SJSA1 (cell line): ENCODE results near the gene CDH23. TPM values are rescaled to one million over a fixed set of nuclear protein-coding genes. Genes with fewer than 3 reads are reported as not detected.

Source experiments
- DNase-seq, 2 experiments: peaks; one replicate each; pipeline ENCODE4 v3.0.0-alpha.2; 2015 to 2020; ENCODE audit warnings: low spot score in 2 of 2, low read depth in 1 of 2
- H3K27ac ChIP-seq: fragments of 250-450 bp; sonication (Bioruptor Pico); 2 replicates; pipeline ENCODE4 v1.5.1; 2020; ENCODE audit warnings: mild to moderate bottlenecking, moderate library complexity
- H3K27me3 ChIP-seq: fragments of 250-450 bp; sonication (Bioruptor Pico); replicated peaks from 2 replicates; pipeline ENCODE4 v1.5.1; 2020; ENCODE audit warnings: mild to moderate bottlenecking, moderate library complexity
- H3K36me3 ChIP-seq: fragments of 250-450 bp; sonication (Bioruptor Pico); 2 replicates; pipeline ENCODE4 v1.5.1; 2020; ENCODE audit warnings: mild to moderate bottlenecking
- H3K4me1 ChIP-seq: fragments of 250-450 bp; sonication (Bioruptor Pico); replicated peaks from 2 replicates; pipeline ENCODE4 v1.6.1; 2021; ENCODE audit warnings: mild to moderate bottlenecking
- H3K4me3 ChIP-seq: fragments of 250-450 bp; sonication (Bioruptor Pico); 2 replicates; pipeline ENCODE4 v1.5.1; 2020; ENCODE audit warnings: mild to moderate bottlenecking
- H3K9me3 ChIP-seq: fragments of 250-450 bp; sonication (Bioruptor Pico); replicated peaks from 2 replicates; pipeline ENCODE4 v1.5.1; 2020; ENCODE audit warnings: mild to moderate bottlenecking
- total RNA-seq: library from RNA; depleted of rRNA; stranded (reverse); fragments of >200 nt; shearing (Covaris generic); gene quantifications from 2 replicates; pipeline ENCODE4 v1.2.3, GENCODE V29; 2014

CDH23 gene
- total RNA-seq, 1 experiment from 2014 or later, result 0.37 TPM

- Histone ChIP-seq H3K9me3 (no peaks in the 10 kb centered on the region), H3K4me3 (no peak overlapping the region), H3K27ac (no peak overlapping the region), H3K36me3 (no peaks in the 10 kb centered on the region), H3K27me3 (peaks cover 9% of the 10 kb centered on the region; the same call in 1 of the 2 replicates), H3K4me1 (no peaks in the 10 kb centered on the region)
- DNase-seq, result no peak
These were observed 98.3 kb downstream of the CDH23 start for GRCh38 chr10:71494980-71495381.

- Histone ChIP-seq H3K9me3 (no peaks in the 10 kb centered on the region), H3K27me3 (peaks cover 9% of the 10 kb centered on the region; the same call in 1 of the 2 replicates), H3K36me3 (no peaks in the 10 kb centered on the region), H3K27ac (no peak overlapping the region), H3K4me1 (no peaks in the 10 kb centered on the region), H3K4me3 (no peak overlapping the region)
- no peak for DNase-seq
These were observed 100.4 kb downstream of the CDH23 start for GRCh38 chr10:71496927-71497762.

GRCh38 chr10:71497763-71498326 is 101.1 kb downstream of the CDH23 start:
- no peak overlapping the region for H3K27ac ChIP-seq
- H3K9me3 ChIP-seq, result no peaks in the 10 kb centered on the region
- no peaks in the 10 kb centered on the region for H3K36me3 ChIP-seq
- H3K4me1 ChIP-seq, result no peaks in the 10 kb centered on the region
- no peak for DNase-seq
- H3K27me3 ChIP-seq, result peaks cover 9% of the 10 kb centered on the region; the same call in 1 of the 2 replicates
- H3K4me3 ChIP-seq, result no peak overlapping the region

- DNase-seq, result no peak
- Histone ChIP-seq H3K4me3 (no peak overlapping the region), H3K27ac (no peak overlapping the region), H3K36me3 (no peaks in the 10 kb centered on the region), H3K27me3 (peaks cover 6% of the 10 kb centered on the region; the same call in 1 of the 2 replicates), H3K4me1 (no peaks in the 10 kb centered on the region), H3K9me3 (no peaks in the 10 kb centered on the region)
These were observed 104.7 kb downstream of the CDH23 start for GRCh38 chr10:71501402-71501801.

DNA sequence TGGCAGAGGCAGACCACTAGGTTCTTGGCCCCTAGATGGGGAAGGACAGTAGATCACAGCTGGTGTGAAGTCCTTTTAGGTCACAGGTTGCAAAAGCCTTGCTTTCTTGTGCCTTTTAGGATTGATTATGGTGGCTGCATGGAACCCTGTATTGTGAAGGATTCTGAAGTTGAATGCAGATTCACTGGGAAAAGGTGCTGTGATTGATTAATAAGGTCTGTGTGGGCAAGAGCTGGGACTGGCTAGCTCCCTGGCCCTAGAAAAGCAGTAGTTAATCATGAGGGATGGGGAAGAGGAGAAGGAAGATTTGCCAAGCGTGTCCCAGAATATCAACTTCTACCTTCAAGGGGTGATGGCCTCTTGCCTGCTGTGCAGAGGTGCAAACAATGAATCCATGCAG is 105.5 kb downstream of the CDH23 start:
- Histone ChIP-seq H3K4me3 (no peak overlapping the region), H3K27me3 (peaks cover 6% of the 10 kb centered on the region; the same call in 1 of the 2 replicates), H3K27ac (no peak overlapping the region), H3K9me3 (no peaks in the 10 kb centered on the region), H3K36me3 (no peaks in the 10 kb centered on the region), H3K4me1 (no peaks in the 10 kb centered on the region)
- no peak for DNase-seq

GRCh38 chr10:71502851-71503250 is 106.1 kb downstream of the CDH23 start:
- Histone ChIP-seq H3K9me3 (no peaks in the 10 kb centered on the region), H3K27ac (no peak overlapping the region), H3K27me3 (peaks cover 3% of the 10 kb centered on the region; the same call in 1 of the 2 replicates), H3K4me1 (no peaks in the 10 kb centered on the region), H3K4me3 (no peak overlapping the region), H3K36me3 (no peaks in the 10 kb centered on the region)
- DNase-seq, result no peak

DNA sequence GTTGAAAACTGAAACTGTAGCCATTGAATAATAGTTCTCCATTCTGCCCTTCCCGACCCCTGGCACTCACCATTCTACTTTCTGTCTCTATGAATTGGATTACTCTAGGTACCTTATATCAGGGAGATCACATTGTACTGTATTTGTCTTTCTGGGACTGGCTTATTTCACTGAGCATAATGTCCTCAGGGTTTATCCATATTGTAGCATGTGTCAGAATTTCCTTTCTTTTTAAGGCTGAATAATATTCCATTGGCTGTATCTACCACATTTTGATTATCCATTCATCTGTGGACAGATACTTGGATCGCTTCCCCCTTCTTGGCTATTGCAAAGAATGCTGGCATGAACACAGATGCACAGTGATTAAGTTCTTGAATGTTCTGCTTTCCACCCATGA is 107.4 kb downstream of the CDH23 start:
- no peak for DNase-seq

GRCh38 chr10:71504570-71504969 is 107.8 kb downstream of the CDH23 start:
- Histone ChIP-seq H3K36me3 (no peaks in the 10 kb centered on the region), H3K27ac (no peak overlapping the region), H3K9me3 (no peaks in the 10 kb centered on the region), H3K27me3 (peaks cover 3% of the 10 kb centered on the region; the same call in 1 of the 2 replicates), H3K4me3 (no peak overlapping the region), H3K4me1 (no peaks in the 10 kb centered on the region)
- no peak for DNase-seq

More for the DNA sequence above, 107.4 kb downstream of the CDH23 start:
- no peaks in the 10 kb centered on the region for H3K9me3 ChIP-seq
- H3K27ac ChIP-seq, result no peak overlapping the region
- H3K4me1 ChIP-seq, result no peaks in the 10 kb centered on the region
- no peaks in the 10 kb centered on the region for H3K36me3 ChIP-seq
- H3K4me3 ChIP-seq, result no peak overlapping the region
- peaks cover 3% of the 10 kb centered on the region; the same call in 1 of the 2 replicates for H3K27me3 ChIP-seq

DNA sequence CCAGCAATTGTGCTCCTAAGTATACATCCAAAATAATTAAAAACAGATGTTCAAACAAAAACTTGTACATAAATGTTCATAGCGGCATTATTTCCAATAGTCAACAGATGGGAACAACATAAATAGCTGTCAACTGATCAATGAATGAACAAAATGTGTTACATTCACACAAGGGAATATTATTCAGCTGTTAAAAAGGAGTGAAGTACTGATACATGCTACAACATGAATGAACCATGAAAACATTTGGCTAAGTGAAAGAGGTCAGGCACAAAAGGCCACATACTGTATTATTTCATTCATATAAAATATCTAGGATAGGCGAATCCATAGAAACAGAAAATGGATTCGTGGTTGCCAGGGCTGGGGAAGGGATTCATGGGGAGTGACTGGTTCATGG is 109.1 kb downstream of the CDH23 start:
- no peaks in the 10 kb centered on the region for H3K36me3 ChIP-seq
- no peak for DNase-seq
- no peaks in the 10 kb centered on the region for H3K9me3 ChIP-seq
- peaks cover 3% of the 10 kb centered on the region; the same call in 1 of the 2 replicates for H3K27me3 ChIP-seq
- no peak overlapping the region for H3K4me3 ChIP-seq
- H3K4me1 ChIP-seq, result no peaks in the 10 kb centered on the region
- H3K27ac ChIP-seq, result no peak overlapping the region

DNA sequence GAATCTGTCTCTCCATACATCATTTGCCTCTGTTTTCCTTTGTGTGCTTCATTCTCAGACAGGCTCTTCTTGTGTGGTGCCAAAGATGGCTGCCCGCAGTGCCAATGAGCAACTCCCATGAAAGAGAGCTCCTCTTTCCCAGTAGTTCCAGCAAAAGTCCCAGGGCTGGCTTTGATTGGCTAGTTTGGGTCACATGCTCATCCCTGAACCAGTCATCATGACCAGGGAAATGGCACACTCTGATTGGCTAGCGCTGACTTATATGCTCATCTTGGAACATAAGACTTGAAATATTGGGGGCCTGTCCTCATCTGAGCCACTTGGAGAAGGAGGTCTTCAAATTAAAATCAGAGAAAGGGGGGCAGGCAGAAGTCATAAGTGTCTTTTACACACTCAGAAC is 112.7 kb downstream of the CDH23 start:
- Histone ChIP-seq H3K4me3 (no peak overlapping the region), H3K4me1 (peaks cover 11% of the 10 kb centered on the region), H3K27me3 (no peaks in the 10 kb centered on the region), H3K9me3 (no peaks in the 10 kb centered on the region), H3K27ac (no peak overlapping the region), H3K36me3 (no peaks in the 10 kb centered on the region)
- no peak for DNase-seq

DNA sequence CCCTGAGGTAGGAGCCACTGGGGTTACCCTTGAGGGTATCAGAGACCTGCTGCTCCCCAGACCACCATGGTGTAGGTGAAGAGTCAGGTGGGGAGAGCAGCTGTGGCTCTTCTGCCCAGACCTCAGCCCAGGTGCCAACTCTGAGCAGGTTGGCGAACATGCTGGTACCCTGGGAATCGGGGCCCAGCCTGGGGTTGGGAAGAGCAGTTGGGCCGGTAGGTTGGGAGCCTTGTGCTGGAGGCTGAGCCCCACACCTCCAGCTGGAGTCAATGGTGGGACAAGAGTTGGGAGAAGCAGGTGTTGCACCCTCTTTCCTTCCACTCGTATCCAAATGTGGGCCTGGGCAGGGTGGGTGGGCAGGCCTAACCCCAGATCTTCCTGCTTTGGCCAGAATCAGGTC is 114.5 kb downstream of the CDH23 start:
- no peak overlapping the region for H3K27ac ChIP-seq
- H3K4me3 ChIP-seq, result no peak overlapping the region
- H3K36me3 ChIP-seq, result no peaks in the 10 kb centered on the region
- H3K9me3 ChIP-seq, result no peaks in the 10 kb centered on the region
- H3K27me3 ChIP-seq, result 0 out of 2 replicates have a peak, but pooled peaks cover 3% of the 10 kb centered on the region
- H3K4me1 ChIP-seq, result peaks cover 11% of the 10 kb centered on the region
- no peak for DNase-seq

- DNase-seq, result no peak
- Histone ChIP-seq H3K27ac (no peak overlapping the region), H3K27me3 (0 out of 2 replicates have a peak, but pooled peaks cover 3% of the 10 kb centered on the region), H3K9me3 (no peaks in the 10 kb centered on the region), H3K4me3 (no peak overlapping the region), H3K4me1 (peaks cover 11% of the 10 kb centered on the region), H3K36me3 (no peaks in the 10 kb centered on the region)
These were observed 115.6 kb downstream of the CDH23 start for GRCh38 chr10:71512312-71512711.

DNA sequence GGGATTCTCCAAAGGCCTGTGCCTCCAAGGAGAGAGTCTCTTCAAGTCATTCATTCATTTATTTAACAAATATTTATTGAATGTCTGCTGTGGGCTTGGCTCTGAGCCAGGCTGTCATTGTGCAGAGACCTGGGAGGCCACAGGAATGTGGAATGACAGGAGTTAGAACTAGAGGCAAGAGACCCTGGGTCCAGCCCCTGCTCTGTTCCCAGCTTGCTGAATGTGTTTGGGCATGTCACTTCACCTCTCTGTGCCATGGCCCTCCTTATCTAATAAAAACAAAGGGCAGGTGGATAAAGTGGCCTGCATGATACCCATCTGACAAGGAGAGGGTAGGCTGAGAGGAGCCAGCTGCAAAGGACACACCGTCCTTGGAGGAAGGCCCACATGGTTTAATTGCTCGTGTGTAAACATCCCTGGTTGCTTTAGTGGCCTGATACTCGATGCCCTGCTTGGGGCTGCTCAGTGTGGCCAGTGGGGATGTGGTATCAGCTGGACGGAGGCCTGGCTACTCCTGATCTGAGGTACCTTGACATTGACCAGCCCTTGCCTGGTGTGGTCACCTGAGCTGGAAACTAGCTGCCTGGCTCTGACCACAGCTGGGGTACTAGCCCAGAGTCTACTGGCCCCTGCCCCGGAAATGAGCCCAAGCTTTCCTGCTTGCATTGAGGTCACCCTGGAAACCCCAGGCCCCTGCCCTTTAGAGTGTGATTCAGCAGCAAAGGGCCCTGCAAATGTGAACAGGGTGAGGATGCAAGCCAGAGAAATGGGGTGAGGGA is 116.2 kb downstream of the CDH23 start:
- Histone ChIP-seq H3K27ac (no peak overlapping the region), H3K9me3 (no peaks in the 10 kb centered on the region), H3K4me1 (peaks cover 11% of the 10 kb centered on the region), H3K27me3 (0 out of 2 replicates have a peak, but pooled peaks cover 3% of the 10 kb centered on the region), H3K4me3 (no peak overlapping the region), H3K36me3 (no peaks in the 10 kb centered on the region)
- DNase-seq, result peak; percentile 52 to 71

GRCh38 chr10:71513540-71513853 is 116.8 kb downstream of the CDH23 start:
- Histone ChIP-seq H3K27ac (no peak overlapping the region), H3K36me3 (no peaks in the 10 kb centered on the region), H3K9me3 (no peaks in the 10 kb centered on the region), H3K27me3 (0 out of 2 replicates have a peak, but pooled peaks cover 3% of the 10 kb centered on the region), H3K4me1 (peaks cover 11% of the 10 kb centered on the region), H3K4me3 (no peak overlapping the region)
- no peak for DNase-seq
